Osteocyte (in vitro differentiated cells): ENCODE data around the gene RIPPLY2. TPM values are rescaled to one million over a fixed set of nuclear protein-coding genes. Genes with fewer than 3 reads are reported as not detected.
A peak's percentile ranks its signal among the peaks of the same experiment; 100 is the strongest.

Experiments used
- DNase-seq: peaks from one replicate; pipeline ENCODE4 v3.0.0; 2021; ENCODE audit warnings: mixed read lengths; ENCODE audit not compliant: unreplicated experiment; ENCODE audit errors: extremely low spot score
- H3K27ac Mint-ChIP-seq: one replicate; pipeline ENCODE4 v1.8.0; 2021; ENCODE audit warnings: mild to moderate bottlenecking, mixed read lengths; ENCODE audit not compliant: unreplicated experiment
- H3K27me3 Mint-ChIP-seq: one replicate; pipeline ENCODE4 v1.8.0; 2021; ENCODE audit warnings: mixed read lengths; ENCODE audit not compliant: unreplicated experiment
- H3K36me3 Mint-ChIP-seq: one replicate; pipeline ENCODE4 v1.8.0; 2021; ENCODE audit warnings: mixed read lengths; ENCODE audit not compliant: unreplicated experiment
- H3K4me1 Mint-ChIP-seq: one replicate; pipeline ENCODE4 v1.8.0; 2021; ENCODE audit warnings: mixed read lengths; ENCODE audit not compliant: unreplicated experiment
- H3K4me3 Mint-ChIP-seq: one replicate; pipeline ENCODE4 v1.8.0; 2021; ENCODE audit warnings: mild to moderate bottlenecking, moderate library complexity, mixed read lengths; ENCODE audit not compliant: unreplicated experiment
- H3K9me3 Mint-ChIP-seq: one replicate; pipeline ENCODE4 v1.8.0; 2021; ENCODE audit warnings: mixed read lengths; ENCODE audit not compliant: unreplicated experiment
- total RNA-seq: library from RNA; stranded (reverse); gene quantifications from 2 replicates; pipeline ENCODE4 v1.2.1, GENCODE V29; 2021
- TF ChIP-seq, protein P1 (sequence below): fragments of 200-600 bp; sonication (generic); IDR thresholded peaks from 2 replicates; pipeline ENCODE4 v1.5.0; 2021; ENCODE audit warnings: antibody characterized with exemption, mild to moderate bottlenecking, moderate library complexity

Gene RIPPLY2
- total RNA-seq, 1 donor from 2014 or later = not detected

DNA sequence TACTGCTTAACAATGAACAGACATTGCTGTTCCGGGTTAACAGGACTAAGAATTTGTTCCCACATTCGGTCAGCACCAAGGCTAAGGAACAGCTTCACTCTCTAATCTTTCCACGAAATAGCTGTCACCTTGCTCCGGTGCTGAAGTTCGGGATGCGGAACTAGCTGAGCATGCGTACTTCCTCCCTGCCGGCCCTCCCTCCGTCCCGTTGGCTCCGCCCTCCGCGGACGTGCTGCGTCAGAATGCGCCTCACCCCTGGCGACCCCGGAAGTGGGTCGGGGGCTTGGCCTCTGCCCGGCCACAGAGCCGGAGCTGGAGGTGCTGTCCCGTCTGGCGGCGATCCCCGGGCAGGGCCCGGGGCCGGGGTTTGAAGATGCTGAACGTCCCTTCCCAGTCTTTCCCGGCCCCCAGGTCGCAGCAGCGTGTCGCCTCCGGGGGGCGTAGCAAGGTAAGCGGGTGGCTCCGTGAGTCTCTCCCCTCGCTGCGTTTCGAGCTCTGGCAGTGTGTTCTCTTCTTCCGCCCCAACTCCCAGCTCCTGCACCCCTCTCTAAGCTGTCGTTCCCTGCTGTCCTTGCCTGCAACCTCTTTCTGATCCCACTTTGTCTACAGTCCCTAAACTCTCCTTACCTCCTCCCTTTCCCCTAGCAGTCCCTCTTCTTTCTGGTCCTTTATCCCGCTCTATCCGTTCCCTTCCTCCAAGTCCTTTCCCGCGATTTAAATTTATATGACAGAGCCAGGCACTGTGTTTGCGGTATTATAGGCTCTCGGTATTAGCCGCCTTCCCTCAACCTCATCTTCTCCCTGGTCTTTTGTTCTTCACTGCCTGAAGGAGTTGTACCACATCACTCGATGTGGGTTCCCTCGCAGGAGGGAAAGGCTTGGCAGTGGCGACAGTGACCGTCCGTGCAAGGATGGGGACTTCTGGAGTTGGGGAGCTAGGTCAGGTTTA, 6.5 kb downstream of the RIPPLY2 start, which contains the start of gene CYB5R4:
Gene CYB5R4, plus strand, starts transcription at position 280 of the 949 bp plus-strand sequence. Its CDS starts 94 bp downstream, at position 374.
- peaks cover 19% of the 10 kb centered on the region for H3K4me1 Mint-ChIP-seq
- peak within 1 kb of the TSS; percentile 76 for H3K27ac Mint-ChIP-seq
- peak within 1 kb of the TSS; percentile 97 for H3K4me3 Mint-ChIP-seq
- TF ChIP-seq, protein P1, sequence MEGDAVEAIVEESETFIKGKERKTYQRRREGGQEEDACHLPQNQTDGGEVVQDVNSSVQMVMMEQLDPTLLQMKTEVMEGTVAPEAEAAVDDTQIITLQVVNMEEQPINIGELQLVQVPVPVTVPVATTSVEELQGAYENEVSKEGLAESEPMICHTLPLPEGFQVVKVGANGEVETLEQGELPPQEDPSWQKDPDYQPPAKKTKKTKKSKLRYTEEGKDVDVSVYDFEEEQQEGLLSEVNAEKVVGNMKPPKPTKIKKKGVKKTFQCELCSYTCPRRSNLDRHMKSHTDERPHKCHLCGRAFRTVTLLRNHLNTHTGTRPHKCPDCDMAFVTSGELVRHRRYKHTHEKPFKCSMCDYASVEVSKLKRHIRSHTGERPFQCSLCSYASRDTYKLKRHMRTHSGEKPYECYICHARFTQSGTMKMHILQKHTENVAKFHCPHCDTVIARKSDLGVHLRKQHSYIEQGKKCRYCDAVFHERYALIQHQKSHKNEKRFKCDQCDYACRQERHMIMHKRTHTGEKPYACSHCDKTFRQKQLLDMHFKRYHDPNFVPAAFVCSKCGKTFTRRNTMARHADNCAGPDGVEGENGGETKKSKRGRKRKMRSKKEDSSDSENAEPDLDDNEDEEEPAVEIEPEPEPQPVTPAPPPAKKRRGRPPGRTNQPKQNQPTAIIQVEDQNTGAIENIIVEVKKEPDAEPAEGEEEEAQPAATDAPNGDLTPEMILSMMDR = peak; percentile 66
- H3K9me3 Mint-ChIP-seq = no peaks in the 10 kb centered on the region
- H3K27me3 Mint-ChIP-seq = peaks cover 19% of the 10 kb centered on the region
- no peaks in the 10 kb centered on the region for H3K36me3 Mint-ChIP-seq
- DNase-seq = peak; percentile 97

DNA sequence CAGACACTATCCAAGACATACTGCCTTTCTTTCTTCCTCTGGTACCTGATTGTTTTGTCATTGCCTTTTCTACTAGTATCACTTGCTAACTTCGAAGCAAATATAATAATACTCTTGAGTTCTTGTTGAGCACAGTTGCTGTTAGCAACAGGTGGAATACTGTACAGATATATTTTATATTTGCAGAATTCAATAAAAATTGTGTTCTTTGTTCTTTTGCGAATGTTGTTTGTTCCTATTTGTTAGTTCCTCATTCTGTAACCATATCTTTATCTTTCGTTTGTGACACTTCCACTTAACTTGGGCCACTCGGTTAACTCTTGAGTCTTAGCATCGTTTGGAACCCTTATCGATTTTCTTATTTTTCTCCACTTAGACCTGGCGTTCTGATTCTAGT, 7.2 kb downstream of the RIPPLY2 start:
- TF ChIP-seq, protein P1 = no peak
- Mint-ChIP-seq H3K27me3 (peaks cover 12% of the 10 kb centered on the region), H3K36me3 (peaks cover 3% of the 10 kb centered on the region), H3K4me3 (peak overlapping the region; percentile 97), H3K4me1 (peaks cover 19% of the 10 kb centered on the region), H3K9me3 (no peaks in the 10 kb centered on the region), H3K27ac (peak overlapping the region; percentile 76)
- no peak for DNase-seq

DNA sequence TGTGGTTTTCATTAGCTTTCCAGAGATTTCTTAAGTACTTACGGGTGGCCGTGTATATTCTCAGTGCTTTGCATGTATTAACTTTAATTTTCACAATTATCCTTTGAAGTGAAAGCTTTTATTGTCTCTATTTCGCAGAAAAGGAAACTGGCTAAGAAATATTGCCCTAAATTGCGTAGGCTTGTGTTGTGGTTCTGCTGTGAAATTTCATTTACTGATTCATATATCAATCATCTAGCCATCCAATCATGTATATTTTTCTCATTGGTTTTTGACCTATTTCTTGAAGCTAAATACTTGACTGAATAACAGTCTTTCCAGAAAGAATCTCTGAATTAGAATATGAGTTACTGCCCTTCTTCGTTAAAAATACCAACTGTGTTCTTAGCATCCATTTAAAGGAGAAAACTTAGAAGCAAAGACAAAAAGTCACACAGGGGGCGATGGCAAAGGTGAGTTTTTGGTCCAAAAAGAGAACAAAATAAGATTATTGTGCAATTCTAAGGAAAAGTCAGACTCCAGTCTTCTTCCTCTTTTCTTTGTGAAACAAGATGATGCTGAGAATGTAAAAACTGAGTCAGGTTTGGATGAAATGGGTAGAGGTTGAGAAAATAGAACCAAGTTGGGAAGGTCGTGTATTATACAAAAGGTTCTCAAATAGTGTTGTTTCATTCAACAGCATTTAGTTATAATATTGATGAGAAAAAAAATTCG, 7.8 kb downstream of the RIPPLY2 start:
- DNase-seq = no peak
- Mint-ChIP-seq H3K27ac (no peak overlapping the region), H3K4me3 (peak overlapping the region; percentile 97), H3K4me1 (peaks cover 19% of the 10 kb centered on the region), H3K27me3 (peaks cover 7% of the 10 kb centered on the region), H3K36me3 (peaks cover 7% of the 10 kb centered on the region), H3K9me3 (no peaks in the 10 kb centered on the region)
- TF ChIP-seq, protein P1 = no peak

DNA sequence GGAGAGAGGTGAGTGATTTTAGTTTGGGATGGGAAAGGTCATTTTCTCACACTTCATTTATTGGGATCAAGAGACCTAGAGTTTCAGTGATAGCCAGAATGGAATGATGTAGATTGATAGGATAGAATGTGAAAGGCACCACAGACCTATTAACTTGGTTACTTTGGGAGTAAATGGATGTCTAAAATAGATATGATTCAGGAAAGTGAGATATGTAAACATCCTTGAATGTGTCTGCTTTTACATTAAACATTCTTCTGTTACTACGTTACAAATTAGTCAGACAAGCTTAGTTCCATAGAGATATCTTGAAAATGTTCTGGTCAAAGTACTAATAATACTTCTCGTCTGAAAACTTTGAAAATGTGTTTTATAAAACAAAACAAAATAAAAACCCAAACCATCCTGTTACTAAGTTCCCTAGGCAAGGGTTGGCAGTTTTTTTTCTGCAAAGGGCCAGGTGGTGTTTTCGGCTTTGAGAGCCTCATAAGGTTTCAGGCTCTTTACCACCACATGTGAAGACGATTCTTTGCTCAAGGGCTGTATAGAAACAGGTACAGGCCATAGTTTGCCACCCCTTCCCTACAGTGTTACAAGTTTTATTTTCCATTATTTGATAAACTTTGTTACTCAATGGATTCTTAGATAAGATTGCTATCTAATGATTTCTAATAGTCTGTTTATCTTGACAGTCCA, 9.8 kb downstream of the RIPPLY2 start:
- DNase-seq = no peak
- H3K27ac Mint-ChIP-seq = no peak overlapping the region
- no peaks in the 10 kb centered on the region for H3K27me3 Mint-ChIP-seq
- H3K4me1 Mint-ChIP-seq = peaks cover 25% of the 10 kb centered on the region
- H3K9me3 Mint-ChIP-seq = no peaks in the 10 kb centered on the region
- no peak overlapping the region for H3K4me3 Mint-ChIP-seq
- TF ChIP-seq, protein P1 = no peak
- H3K36me3 Mint-ChIP-seq = peaks cover 17% of the 10 kb centered on the region
